GM18867 (cell line): ENCODE data around the gene DSP.

ENCODE experiments used
- ATAC-seq: cut with Tn5 transposase; IDR thresholded peaks from one replicate; pipeline ENCODE4 v1.9.1; 2021; ENCODE audit warnings: mild to moderate bottlenecking, moderate library complexity; ENCODE audit not compliant: unreplicated experiment

The DSP gene, protein sequence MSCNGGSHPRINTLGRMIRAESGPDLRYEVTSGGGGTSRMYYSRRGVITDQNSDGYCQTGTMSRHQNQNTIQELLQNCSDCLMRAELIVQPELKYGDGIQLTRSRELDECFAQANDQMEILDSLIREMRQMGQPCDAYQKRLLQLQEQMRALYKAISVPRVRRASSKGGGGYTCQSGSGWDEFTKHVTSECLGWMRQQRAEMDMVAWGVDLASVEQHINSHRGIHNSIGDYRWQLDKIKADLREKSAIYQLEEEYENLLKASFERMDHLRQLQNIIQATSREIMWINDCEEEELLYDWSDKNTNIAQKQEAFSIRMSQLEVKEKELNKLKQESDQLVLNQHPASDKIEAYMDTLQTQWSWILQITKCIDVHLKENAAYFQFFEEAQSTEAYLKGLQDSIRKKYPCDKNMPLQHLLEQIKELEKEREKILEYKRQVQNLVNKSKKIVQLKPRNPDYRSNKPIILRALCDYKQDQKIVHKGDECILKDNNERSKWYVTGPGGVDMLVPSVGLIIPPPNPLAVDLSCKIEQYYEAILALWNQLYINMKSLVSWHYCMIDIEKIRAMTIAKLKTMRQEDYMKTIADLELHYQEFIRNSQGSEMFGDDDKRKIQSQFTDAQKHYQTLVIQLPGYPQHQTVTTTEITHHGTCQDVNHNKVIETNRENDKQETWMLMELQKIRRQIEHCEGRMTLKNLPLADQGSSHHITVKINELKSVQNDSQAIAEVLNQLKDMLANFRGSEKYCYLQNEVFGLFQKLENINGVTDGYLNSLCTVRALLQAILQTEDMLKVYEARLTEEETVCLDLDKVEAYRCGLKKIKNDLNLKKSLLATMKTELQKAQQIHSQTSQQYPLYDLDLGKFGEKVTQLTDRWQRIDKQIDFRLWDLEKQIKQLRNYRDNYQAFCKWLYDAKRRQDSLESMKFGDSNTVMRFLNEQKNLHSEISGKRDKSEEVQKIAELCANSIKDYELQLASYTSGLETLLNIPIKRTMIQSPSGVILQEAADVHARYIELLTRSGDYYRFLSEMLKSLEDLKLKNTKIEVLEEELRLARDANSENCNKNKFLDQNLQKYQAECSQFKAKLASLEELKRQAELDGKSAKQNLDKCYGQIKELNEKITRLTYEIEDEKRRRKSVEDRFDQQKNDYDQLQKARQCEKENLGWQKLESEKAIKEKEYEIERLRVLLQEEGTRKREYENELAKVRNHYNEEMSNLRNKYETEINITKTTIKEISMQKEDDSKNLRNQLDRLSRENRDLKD (N-terminal part only)

DNA sequence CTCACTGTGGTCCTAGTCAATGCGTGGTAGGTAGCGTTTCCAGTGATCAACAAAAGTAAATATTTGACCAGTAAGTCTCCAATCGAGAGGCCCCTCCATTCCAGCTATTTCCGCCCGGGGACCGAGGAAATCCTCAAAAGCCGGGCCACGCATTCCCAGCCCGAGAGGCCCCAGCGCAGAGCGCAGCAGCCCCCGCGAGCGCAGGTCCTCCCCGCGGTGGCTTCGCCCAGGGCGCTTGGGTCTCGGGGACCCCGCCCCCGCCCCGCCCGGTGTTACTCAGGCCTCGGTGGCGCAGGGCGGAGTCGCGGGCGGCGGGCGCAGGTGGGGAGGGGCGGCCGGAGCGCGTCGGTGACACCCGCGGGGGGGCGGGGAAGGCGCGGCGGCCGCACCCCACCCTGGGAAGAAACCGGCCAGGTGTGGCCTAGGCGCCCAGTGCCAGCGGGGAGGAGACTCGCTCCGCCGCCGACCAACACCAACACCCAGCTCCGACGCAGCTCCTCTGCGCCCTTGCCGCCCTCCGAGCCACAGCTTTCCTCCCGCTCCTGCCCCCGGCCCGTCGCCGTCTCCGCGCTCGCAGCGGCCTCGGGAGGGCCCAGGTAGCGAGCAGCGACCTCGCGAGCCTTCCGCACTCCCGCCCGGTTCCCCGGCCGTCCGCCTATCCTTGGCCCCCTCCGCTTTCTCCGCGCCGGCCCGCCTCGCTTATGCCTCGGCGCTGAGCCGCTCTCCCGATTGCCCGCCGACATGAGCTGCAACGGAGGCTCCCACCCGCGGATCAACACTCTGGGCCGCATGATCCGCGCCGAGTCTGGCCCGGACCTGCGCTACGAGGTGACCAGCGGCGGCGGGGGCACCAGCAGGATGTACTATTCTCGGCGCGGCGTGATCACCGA, at the start of gene DSP:
TSS of gene DSP (plus strand) at position 497 of the 890 bp plus-strand sequence. CDS start at position 742, 245 bp downstream.
- ATAC-seq, result no peak

DNA sequence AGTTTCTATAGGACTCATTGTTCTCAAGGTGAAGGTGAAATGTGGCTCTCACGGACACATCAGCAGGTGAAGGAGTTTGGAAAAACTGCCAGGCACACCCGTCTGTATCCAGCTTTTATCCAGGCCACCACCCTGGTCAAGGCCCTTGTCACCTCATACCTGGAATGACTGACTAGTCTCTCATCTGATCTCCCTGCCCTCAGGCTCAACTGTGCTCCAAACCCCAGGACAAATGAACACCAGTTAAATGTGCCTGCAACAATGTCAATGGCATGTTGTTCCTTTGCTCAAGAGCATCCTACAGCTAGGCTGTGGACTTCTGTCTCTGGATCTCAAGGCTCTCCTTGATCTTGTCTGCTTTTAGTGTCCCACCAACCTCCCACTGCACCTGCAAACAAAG, 47.6 kb upstream of the DSP start:
- no peak for ATAC-seq

DNA sequence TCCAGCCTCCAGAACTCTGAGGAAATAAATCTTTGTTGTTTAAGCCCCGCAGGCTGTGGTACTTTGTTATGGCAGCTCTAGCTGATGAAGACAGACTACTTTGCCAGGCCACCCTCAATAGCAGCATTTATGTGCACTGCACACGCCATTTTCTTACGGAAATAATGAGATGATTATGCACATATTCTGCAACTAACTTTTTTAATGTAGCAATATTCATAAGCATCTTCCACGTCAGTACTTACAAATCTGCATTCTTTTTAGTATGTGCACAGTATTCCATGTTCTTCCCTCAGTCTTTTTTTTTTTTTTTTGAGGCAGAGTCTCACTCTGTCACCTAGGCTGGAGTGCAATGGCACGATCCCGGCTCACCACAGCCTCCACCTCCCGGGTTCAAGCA, 46.8 kb upstream of the DSP start:
- ATAC-seq, result no peak

DNA sequence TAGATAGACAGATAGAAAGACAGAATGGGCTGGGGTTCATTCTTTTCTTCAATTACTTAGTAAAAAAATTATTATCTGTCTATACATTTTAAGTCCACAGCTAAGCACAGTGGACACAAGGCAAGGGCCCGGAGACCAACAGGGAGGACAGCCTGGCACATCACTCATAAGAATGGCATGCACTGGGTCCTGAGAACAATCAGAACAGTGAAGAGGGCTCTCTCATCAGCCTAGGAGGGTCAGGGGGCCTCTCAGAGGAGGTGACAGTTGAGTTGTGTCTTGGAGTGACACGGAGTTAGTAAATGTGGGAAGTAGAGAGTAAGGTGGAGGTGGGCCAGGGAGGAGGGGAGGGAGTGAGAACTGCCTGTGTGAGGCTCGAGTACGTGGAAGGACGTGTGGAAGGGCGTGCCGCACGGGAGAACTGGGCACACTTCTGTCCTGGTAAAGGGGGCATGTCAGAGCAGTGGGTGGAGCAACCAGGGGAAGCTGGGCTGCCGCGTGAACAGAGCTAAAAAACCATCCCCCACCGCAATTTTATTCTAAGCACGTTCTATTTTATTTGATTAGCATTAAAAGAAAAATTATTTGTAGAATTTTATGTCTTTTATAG, 45.1 kb upstream of the DSP start:
- no peak for ATAC-seq

DNA sequence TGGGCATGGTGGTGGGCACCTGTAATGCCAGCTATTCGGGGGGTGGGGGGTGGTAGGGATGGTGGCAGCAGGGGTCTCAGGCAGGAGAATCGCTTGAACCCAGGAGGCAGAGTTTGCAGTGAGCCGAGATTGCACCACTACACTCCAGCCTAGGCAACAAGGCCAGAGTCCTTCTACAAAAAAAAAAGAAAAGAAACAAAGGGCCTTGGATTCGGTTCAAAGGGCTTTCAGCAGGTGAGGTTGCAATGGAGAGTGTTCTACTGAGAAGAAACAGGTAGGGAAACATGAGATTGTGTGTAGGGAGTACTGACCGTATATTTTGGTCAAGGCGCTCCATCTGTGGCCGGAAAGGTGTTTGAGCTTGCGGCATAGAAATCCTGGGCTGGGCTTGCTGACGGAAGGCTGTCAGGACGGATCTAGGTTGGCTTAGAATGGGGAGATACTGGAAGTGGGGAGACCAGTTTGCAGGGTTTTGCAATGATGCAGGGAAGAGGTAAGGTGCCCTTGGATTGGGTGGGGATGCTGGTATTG, 40.7 kb upstream of the DSP start:
- no peak for ATAC-seq

DNA sequence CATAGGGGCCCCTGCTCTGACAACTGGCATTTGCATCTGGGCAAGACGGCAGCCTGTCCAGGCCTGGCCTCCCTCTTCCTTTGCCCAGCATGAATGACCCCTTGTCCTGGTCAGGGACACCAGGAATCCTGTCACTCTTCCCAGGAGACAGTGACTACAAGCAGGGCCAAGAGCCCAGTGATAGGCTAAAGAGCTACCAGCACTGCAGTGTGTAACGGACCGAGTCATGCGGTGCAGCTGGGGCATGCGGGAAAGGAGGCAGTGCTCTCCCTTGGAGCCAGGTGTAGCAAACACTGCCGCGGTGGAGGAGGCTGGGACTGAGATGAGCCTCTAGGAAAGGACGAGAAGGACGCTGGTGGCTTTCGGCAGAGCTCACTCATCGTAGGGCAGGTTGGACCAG, 38.7 kb upstream of the DSP start:
- ATAC-seq, result no peak

DNA sequence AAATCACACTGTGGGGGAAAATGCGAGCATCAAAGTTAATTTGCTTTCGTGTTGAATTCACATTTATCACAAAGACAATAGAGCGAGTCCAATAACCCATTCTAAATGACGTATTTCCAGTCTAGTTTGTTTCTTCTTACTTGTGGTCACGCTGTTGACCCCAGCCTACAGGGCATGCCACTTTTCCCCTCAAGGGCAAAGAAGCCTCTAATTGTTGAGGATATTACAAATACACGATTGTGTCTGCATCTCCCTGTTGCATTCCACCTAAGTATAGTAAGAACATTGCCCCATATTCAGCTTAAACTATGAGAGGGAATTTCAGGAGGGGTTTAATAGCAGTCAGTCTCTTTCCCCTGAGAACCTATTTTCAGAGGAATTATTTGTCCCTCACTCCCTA, 37.4 kb upstream of the DSP start:
- no peak for ATAC-seq

DNA sequence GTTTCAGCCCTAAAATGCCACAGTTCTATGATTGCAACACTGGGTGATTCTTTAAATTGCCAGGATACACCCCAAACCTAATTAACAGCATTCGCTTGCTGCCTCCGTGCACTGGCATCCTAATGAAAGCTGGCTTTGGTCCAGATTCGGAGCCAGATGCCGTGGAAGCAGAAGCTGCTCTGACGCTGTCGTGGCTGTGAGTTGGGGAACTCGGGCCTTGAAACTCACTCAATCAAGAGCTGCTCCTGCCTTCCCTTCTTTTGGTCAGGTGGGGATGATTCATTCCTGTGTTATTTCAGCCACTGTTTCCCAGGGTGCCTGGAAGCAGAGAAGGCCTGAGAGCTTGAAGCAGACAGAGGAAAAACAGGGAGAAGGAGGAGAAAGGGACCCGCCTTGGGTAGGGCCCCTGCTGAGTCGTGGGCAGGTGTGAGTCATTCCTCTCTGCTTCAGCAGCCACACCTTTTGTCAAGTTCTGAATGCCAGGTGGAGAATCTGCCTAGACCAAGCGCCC, 36.2 kb upstream of the DSP start:
- ATAC-seq, result no peak

DNA sequence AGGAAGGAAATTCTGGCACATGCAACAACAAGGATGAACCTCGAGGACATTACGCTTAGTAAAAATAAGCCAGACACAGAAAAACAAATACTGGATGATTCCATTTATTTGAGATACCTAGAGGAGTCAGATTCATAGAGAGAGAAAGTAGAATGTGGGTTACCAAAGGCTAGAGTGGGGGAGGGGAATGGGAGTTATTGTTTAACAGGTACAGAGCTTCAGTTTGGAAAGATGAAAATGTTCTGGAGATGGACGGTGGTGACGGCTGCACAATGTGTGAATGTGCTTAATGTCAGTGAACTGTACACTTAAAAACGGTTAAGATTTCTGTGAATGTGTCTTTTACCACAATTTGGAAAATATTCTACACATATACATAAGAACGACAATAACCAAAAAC, 33.9 kb upstream of the DSP start:
- ATAC-seq, result no peak

DNA sequence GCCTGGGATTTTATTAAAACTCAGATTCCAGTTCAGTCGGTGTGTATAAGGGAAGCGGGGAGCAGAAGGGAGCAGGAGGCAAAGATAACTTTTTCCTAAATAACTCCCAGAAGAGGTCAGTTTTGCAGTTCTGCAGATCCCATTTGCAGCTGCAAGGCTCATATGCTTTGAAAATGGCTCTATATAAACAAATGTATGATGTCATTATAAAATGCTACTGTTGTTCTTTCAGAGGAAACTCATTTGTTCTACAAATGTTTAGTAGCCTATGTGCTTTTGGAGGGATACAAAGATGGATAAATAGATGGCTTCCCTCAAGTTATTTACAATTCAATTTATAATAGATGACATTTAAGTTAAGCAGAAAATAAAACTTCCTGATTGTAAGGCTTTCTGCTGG, 29.2 kb upstream of the DSP start:
- ATAC-seq, result no peak

DNA sequence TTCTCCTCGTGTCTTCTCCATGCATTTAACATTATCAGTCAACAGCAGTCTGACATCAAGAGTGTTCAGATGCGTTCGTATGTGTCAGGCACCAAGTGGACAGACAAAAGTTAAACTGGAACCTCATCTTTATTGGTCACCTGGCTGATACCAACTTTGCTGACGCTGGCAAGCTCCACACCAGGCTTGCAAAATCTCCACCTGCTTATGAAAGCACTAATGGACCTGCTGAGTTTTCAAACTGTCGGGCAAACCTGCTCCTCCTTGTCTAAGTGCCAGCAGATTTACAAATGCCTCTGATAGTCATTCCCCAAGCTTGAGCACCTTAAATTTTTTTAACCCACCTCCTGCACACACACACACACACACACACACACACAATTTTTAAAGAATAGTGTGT, 27.9 kb upstream of the DSP start:
- ATAC-seq, result no peak

DNA sequence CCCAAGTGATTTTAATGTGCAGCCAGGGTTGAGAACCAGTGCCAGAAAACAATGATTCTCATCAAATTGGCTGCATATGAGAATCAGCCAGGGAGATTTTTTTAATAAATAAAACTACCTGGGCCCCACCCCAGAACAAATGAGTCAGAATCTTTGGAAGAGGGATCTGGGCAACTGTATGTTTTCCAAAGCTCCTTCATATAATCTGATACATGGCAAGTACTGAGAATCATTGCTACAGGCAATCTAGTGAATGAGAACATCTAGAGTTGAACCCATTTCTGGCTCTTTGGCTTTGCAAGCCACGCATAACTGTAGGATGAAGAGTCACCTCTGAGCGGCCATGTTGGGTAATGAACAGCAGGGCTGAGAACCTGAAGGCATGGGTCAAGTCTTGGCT, 26.1 kb upstream of the DSP start:
- ATAC-seq, result no peak

DNA sequence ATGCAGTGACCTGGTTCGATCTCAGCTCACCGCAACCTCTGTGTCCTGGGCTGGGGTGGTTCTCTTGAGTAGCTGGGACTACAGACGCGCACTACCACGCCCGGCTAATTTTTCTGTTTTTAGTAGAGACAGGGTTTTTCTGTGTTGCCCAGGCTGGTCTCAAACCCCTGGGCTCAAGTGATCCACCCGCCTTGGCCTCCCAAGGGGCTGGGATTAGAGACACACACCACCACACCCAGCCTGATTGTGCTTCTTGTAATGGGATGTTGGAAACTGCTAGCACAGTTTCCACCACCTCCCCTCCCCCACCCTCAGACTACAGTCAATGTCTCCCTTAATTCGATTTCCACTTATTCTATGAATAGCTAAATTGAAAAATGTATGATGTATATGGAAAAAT, 22.6 kb upstream of the DSP start:
- ATAC-seq, result no peak

DNA sequence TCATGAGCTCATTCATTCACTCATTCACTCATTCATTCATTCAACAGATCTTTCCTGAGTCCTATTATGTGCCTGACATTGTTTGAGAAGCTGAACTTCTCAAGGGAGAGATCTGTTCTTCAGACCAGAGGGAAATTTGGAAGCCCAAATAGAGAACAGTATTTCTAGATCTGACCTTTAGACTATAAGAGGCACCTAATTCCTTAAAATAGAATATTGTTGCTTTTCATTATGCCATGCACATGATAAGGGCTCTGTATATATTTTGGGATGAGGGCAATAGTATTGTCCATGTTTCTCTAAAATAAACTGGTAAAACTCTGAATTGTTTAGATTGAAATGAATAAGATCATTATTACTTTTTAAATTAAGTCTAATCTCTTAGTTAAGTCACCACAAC, 18.6 kb upstream of the DSP start:
- ATAC-seq, result no peak

DNA sequence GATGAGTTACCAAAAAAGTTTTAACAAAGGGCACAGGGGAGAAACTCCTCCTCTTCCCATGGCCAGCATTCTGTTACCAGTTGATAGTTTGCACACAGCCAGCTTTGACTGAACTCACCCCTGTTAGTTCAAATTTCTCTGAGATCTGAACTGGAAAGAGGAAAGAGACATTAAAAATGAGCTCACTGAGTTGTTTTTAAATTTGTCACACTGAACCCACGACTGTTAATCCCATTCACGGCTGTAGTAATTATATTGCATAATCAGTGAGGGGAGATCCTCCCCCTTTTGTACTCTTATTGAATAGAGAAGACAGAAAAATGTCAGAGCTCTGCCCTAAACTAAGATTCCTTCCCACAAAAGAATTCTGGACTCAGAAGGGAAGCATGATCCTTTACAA, 17.5 kb upstream of the DSP start:
- ATAC-seq, result no peak

DNA sequence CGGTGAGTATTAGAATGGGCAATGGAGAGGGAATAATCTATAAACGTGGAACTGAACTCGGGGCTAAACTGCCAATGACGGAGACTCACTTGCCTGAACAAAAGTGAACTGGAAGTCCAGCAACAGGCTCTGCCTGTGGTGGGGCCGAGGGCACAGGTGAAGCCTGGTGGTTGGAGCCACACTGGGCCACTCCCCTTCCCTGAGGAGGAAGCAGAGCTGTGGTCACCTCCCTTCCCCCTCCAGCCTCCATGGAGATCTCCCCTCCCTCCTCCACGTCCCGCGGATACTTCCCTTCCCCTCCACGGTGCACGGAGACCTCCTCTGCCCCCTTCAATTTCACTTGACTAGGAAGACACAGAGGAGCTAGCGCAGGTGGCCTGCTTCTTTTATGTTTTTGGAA, 14.7 kb upstream of the DSP start:
- ATAC-seq, result no peak

DNA sequence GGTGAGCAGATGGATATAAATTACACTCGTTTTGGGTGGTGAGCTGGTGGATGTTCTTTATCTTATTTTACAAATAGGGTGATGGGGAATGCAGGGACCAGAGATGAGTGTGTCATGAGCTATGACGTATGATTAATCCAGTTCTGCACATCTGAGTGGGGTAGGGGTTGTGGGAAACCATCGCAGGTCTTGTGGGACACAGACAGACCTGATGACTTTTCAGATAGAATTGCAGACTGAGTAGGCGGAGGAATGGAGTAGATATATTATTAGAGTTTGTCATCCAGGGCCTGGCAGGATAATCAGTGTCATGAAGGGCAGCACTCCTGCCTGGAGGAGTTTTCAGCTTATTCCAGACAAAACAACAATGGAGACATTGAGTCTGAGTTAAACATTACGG, 12.9 kb upstream of the DSP start:
- no peak for ATAC-seq

DNA sequence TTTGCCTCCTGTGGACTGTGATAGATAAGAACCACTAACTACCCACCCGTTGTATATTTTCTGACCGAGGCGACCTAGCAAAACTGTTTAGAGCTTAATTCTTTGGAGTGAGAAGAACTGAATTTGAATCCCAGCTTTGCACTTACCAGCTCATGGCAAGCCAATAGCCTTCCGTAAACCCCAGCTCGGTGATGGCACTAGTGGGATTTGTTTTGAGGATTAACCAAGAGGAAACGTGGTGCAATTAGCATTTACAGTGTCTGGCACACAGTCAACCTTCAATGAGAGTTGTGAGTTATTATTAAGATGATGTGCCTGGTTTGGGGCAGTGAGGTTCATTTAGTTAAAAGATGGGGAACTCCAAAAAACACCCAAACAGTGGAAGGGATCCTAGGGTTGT, 12.3 kb upstream of the DSP start:
- no peak for ATAC-seq

DNA sequence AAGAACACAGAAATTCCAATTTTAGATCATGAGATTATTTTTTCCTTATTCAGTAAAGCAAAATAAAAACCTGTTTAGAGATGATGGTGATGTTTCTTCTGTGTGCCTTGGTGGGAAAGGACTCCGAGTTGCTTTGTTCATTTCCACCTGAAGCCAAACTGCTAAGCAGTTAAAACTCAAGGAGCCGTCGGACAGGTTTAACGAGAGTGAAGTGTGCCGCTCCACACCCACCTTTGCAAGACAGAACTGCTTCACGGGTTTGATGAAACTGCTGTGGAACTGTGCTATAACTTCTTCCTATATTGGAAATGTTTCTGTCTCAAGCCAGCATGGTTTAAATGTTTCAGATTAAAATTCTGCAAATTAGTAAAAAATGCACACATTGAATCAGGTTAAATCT, 9.2 kb upstream of the DSP start:
- no peak for ATAC-seq

DNA sequence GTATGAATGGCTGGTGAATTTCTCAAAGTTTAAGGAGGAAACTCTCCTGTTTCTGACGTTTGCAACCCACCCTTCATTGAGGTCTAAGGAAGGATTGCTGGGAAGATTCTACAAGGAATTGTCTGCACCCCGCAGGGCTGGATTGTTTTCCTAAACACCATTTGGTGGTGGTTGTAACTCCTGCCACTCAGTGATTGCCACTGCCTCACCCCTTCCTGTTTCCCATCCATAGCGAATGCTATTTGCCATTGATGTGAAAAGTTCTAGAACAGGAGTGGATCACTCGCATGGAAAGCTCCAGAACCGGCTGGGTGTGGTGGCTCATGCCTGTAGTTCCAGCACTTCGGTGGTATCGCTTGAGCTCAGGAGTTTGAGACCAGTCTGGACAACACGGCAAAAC, 8.7 kb upstream of the DSP start:
- ATAC-seq, result no peak
